Stimulated activated CD8-positive, alpha-beta memory T cell treated with anti-CD3 and anti-CD28 coated beads, Interleukin-15, amount 100 ng/mL, for 1 hour (primary cell): ENCODE data around the gene RASAL2.
"Not testable (repeated sequence)": the region's sequence is repeated elsewhere in the genome, so short reads cannot be mapped to it uniquely, and the experiment has no call there.

ENCODE experiments used
- DNase-seq: peaks from one replicate; pipeline ENCODE4 v3.0.0-alpha.2; 2020; ENCODE audit warnings: low read depth

RASAL2 gene

DNA sequence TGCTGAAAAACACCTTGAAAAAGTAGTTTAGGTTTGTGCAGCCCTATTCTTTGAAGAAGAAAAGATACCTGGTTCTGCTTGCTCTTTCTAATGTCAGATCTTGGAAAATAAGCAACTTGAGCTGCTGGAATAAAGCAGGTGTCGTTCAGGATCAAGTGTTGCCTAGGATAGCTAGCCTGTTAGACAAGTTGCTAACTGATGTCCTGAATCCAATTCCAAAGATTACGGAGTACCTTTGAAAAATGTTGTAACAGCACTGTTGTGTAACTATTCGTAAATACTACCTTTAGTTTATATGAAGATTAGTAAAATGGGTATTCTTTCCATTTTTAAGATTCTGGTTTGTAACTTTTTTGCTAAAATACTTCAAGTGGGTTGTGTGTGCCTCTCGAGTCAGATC is 251.3 kb downstream of the RASAL2 start:
- DNase-seq: no peak

DNA sequence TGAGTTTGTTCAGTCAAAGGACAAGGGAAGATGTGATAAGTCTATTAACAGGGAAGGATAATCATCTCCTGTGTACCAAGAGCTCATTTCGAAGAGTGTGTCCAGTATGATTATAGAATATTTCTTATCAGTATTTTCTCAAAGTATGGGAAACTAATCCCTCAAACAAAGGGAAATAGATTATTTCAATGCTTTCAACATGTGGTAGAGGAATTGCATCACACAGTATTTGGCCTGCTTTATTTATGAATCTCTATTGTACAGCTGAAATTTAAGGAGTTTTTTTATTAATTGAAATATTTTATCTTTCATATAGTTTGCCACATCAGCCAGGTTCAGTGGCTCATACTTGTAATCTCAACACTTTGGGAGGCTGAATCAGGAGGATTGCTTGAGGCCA is 251.9 kb downstream of the RASAL2 start:
- no peak for DNase-seq

DNA sequence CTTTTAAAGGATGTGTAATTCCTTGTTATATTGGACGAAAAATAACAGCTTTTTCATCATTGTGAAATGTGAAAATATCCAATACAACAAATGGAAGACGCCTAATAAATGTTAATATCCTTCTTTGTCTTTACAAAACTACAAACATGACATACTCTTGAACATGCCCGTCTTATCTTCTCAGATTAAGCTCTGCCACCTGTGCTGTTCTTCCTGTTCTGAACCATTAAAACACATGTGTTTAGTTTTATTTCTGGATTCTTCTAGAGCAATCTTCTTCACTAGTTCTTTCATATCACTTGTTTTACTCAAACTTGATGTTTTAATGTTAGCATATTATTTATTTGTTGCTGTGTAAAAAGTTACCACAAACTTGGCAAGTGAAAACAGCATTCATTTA is 255.9 kb downstream of the RASAL2 start:
- no peak for DNase-seq

DNA sequence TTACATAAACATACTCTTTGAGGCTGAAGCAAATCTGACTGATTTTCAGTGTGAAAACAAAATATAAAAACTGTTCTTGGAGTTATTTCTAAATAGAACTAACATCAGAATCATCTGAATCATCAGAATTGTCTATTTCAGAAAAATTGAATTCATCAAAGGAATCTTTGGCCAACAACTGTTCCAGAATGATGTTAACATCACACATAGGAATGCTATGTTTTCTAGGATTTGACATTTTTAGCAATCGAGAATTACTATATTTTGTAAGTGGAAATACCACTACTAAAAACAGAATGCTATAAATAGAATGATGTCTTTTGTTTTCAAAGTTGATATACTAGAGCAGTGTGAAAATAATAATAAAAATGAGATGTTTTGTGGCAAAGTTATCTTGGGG is 258.0 kb downstream of the RASAL2 start:
- not testable (repeated sequence) for DNase-seq

DNA sequence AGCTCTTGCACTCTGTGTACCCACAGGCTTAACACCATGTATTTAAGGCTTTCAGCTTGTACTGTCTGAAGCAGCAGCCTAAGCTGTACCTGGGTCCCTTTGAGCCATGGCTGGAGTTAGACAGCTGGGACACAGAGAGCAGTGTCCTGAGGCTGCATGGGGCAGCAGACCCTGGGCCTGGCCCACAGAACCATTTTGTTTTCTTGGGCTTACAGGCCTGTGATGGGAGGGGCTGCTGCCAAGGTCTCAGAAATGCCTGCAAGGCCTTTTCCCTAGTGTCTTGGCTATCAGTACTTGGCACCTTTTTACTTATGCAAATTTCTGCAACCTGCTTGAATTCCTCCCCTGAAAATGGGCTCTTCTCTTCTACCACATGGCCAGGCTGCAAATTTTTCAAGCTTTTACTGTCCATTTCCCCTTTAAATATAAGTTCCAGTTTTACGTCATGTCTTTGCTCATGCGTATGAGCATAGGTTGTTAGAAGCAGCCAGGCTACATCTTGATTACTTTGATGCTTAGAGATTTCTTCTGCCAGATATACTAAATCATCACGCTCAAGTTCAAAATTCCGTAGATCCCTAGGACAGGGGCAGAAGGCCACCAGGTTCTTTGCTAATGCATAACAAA is 259.0 kb downstream of the RASAL2 start:
- no peak for DNase-seq

DNA sequence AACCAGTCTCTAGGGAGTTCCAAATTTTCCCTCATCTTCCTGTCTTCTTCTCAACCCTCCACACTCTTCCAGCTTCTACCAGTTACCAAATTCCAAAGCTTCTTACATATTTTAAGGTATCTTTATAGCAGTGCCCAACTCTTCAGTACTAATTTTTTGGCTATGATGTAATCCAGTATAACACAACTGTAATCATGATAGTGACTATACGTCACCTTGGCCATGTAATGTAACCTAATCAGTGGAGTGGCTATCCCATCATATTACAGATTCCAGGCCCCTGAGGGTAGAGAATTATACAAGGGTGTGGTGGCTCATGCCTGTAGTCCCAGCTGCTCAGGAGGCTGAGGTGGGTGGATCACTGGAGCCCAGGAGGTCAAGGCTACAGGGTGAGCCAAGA is 259.6 kb downstream of the RASAL2 start:
- no peak for DNase-seq

DNA sequence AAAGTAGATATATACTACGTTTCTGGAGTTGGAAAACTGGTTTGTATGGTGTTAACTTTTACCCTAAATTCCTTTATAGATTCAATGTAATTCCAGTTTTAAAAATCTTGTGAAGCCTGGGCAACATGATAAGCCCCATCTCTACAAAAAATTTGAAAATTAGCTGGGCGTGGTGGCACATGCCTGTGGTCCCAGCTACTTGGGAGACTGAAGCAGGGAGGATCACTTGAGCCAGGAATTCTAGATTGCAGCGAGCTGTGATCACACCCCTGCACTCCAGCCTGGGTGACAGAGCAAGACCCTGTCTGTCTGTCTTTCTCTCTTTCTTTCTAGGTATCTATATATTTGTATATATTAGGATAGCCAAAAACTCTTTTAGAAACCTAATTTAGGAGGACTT is 260.9 kb downstream of the RASAL2 start:
- no peak for DNase-seq

DNA sequence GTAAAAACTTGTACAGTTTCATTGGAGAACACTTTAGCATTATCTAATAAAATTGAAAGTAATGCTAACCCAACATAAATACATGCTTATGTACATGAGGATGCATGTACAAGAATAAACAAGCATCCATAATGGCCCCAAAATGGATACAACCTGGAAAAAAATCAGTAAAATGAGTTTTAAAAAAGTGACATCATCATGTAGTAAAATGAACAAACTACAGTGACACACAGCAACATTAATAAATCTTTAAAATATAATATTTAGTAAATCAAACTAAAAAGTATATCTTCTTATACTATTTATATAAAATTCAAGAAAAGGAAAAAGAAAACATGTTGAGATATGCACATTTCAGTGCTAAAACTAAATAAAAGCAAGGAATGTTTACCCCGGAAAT is 262.4 kb downstream of the RASAL2 start:
- no peak for DNase-seq

DNA sequence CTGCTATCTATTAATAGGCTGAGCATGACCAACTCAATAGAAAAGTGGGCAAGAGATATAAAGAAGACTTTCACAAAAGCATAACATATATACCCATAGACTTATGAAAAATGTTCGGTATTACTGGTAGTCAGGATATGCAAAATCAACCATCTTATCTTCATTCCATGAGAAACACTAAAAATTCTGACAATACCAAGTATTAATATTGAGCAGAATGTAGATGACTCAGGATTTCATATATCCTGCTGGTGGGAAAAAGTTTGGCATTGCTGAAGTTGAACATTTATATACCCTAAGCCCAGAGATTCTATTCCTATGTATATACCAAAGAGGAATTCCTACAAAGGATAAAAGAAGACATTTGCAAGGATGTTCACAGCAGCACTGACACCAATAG is 264.6 kb downstream of the RASAL2 start:
- no peak for DNase-seq

DNA sequence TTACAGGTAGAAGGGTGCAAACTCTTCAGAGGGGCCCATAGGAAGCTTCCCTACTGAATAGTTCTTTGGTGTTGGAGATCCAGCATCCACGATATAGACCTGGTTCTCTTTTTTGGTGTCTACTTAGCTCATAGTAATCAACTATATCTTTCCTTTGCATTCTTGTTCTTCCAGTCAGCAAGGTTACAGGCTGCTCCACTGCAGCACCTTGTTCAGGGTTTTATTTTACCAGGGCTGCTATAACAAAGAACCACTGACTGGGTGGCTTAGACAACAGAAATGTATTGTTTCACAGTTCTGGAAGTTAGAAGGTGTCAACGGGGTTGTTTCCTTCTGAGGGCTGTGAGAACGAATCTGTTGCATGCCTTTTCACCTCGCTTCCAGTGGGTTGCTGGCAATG is 266.5 kb downstream of the RASAL2 start:
- DNase-seq: no peak

DNA sequence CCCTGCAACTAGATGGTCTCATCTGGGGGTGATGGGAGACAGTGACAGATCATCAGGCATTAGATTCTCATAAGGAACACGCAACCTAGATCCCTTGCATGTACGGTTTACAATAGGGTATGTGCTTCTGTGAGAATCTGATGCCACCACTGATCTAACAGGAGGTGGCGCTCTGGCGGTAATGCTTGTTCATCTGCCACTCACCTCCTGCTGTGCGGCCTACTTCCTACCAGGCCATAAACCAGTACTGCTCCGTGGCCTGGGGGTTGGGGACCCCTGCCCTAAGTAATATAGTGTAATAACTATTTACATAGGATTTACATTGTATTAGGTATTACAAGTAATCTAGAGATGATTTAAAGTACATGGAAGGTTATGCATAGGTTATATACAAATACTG is 267.9 kb downstream of the RASAL2 start:
- no peak for DNase-seq

DNA sequence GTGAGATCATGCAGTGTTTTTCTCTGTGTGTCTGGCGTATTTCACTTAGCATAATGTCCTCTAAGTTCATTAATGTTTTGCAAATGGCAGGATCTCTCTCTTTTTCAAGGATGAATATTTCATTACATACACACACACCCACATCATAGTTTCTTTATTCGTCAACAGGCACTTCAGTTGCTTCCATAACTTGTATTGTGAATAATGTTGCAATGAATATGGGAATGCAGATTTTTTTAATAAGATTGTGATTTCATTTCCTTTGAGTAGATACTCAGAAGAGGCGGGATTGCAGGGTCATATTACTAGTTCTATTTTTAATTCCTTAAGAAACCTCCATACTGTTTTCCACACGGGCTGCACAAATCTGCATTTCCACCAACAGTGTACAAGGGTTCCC is 268.8 kb downstream of the RASAL2 start:
- no peak for DNase-seq

DNA sequence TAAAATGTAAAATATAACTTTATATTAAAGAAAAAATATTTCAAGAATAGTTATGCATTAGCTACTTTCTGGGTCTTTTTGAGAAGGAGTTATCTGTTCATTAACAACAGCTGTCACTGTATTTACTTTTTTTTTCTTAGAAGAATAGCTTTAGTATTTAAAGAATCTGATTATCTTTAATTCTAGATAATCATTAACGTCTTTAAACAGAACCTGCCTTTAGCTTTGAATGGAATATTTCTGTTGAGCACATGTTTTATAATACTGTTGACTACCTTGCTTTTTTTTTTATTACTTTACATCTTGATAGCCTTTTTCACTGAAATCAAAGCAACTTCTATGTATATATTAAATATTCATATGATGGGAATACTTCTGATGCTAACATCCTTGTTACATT is 270.9 kb downstream of the RASAL2 start:
- no peak for DNase-seq

DNA sequence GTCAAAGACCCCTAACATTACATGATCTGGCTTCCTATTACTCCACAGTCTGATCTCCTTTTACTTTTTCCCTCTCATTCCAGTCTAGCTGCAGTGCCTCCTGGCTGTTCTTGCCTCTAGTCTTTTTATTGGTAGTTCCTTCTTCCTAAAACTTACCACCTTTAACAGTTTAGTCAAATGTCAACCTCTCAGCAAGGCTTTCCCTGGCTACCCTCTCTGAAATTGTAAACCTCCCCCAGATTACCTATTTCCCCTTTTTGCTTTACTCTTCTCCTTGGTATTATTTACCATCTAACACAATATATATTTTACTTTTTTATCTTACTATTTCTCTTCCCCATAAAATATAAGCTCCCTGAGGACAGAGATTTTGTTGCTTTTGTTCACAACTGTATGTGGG is 273.2 kb downstream of the RASAL2 start:
- DNase-seq: no peak

DNA sequence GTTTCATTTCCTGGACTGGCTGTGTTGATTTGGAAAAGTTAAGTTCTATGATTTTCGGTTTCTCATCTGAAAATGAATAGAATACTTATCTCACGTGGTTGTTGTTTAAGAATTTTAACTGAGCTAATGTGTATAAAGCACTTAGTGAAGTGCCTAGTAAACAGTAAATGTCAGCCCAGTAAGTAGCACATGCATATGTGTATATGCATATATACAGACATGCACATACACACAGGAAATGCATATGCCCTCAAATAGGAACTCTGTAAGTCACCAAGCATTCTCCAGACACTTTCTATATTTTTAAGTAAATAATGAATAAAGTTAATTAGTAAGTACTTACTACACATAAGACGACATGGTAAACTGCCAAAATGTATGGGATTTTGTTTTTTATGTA is 274.3 kb downstream of the RASAL2 start:
- no peak for DNase-seq

DNA sequence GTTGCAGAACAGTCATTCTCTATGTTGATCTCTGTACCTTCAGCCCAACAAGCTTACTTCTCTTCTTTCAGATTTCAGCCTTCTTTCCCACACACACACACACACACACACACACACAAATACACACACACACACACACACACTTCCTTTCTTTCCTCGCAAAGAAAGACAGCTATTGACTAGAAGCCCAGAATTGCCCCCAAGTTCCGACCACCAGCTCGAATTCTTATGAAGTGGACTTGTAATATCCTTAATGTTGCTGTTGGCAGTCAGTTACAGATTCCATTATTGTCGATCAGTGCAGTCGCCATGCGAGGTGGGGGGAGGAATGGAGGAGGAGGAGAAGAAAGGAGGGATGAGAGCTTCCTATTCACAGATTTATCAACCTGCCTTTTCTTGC is 277.3 kb downstream of the RASAL2 start:
- DNase-seq: no peak

DNA sequence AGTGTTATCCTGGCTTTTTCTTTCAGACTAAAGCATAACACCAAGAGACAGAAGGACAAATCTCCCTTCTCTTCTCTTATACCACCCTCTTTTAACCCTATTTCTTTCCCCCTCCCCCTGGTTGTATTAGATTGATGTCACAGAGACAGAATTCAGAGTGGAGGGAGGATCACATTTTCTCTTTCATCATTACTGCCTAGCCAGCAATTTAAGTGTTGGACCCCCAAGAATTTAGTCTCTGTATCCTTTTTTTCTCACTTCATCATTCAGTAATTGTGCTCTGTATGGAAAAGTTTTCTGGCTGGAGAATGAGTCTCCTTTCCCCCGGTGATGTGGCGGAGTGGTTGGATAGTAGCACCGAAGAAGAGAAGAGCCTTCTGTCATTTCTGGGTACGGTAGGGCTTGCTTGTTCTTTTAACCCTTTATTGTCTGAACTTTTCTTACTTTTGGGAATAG is 278.1 kb downstream of the RASAL2 start:
- no peak for DNase-seq

DNA sequence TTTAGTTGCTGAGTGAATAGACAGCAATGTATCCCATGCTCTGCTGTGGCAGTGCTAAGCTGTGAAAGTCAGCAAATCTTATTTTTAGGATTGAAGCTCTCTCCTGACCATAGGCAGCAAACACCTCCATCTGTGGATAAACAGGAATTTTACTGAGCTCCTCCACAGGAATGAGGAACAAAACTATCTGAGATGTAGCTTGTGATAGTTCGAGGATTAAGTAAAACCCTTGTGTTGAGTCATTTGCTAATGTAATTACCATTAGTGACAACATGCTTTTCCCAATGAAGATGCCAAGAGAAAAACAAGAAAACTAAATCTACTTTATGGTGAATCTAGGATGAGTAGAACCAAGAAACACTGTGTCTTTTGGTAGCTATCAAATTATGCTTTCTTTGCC is 280.1 kb downstream of the RASAL2 start:
- no peak for DNase-seq

DNA sequence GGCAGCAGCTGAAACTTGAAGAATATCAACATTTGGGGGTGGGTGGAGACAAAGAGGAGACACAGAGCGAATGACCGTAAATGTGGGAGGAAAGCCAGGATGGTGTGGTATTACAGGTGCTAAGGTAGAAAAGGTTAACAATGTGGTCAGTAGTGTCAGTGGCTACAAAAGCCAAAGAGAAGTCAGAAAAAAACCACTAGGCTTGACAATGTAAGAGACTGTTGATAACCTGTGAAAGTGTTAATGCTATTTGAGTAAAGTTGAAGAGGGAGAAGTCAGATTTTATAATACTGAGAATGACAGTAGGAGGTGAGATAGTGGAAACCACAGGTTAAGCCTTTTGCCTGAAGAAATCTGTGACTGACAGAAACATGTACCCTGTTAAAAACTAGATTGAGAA is 282.1 kb downstream of the RASAL2 start:
- DNase-seq: no peak

DNA sequence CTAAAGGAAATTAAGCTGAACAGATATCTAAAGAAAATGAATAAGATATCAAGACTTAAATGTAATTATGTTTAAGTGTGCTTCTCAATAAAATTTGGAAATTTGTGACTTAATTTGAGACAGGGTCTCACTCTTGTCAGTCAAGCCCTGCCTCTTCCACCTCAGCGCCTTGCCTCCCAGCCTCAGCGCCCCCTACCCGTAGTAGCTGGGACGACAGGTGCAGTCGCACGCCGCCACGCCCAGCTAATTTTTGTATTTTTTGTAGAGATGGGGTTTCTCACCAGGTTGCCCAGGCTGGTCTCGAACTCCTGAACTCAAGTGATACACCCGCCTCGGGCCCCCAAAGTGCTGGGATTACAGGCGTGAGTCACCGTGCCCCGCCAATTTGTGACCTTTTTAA is 285.9 kb downstream of the RASAL2 start:
- DNase-seq: no peak

DNA sequence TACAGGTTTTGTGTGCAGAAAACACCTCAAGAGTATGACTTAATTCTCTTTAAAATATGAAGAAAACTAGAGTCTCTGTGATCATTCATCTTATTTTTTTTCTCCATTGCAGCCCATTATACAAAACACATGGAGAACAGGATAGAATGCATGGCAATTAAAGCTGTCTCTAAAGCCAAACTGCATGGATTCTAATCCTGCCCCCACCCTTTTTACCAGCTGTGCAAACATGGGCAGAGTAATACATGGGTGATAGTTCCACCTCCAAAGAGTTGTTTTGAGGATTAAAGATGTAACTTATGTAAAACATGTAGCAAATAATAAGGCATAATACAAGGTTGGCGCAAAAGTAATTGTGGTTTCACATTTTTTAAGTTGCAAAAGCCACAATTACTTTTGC is 288.5 kb downstream of the RASAL2 start:
- DNase-seq: no peak

DNA sequence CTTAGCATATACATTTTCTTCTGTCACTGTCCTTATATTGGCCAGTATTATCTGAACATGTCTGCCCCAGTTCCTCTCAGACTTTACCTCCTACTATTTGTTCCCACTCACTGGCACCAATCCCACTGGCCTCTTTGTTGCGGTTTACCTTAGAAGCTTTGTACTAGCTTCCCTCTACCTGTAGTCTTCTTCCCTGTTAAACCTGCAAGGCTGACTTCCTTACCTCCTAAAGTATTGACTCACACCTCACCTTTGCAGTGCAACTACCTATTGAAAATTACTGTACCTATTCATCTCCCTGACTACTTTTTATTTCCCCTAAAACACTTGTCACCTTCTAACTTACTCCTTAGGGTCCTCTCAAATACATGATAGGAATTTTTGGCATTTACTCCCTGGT is 291.8 kb downstream of the RASAL2 start:
- no peak for DNase-seq

DNA sequence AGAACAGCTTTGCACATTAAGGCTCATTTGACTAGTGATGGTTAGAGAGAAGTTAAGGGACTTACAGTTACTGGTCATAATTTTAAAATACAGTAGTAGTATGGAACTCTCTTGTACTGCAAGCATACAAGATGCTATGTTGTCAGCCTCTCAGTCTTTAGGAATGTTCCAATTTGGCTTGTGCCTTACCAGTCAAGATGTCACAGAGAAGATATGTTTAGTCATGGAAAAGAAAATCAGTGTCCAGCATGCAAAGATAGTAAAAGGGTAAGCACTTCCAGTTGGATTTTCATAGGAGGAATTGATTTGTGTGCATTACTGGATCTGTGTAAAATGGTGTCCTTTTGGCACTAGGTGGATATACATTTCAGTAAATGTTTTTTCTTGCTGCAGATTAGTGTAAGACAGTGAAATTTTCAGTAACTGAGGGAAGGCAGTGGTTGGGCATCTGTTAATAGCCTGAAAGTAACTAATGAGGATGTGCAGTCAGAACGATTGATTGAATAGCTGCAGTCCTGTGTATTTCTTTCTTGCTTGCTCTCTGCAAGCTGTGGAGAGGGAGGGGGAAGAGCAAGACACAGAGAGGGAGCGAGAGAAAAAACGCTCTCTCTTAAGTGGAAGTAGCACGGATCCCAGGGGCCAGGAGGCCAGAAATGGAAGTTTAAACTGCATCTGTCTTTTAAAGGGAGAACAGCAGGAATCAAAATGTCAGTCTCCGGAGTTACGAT is 294.7 kb downstream of the RASAL2 start:
- DNase-seq: no peak

DNA sequence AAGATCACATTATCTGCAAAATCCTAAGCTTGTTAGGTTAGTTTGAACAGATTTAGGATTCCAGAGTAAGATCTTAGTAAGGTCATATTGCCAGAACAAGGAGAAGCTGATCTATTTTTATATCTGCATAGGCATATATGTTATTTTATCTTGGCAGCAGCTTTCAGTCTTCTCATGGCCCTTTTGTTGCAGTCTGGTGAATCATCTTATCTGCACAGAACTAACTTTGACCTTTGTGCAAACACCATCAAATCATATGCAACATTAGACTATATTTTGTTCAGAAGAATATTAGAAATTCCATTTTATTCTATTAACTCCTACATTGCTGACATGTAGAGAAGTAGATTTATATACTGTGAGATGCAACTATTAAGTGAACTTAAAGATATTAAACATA is 295.5 kb downstream of the RASAL2 start:
- DNase-seq: no peak
